ENCODE data around the gene STAB1. TPM values are rescaled to one million over a fixed set of nuclear protein-coding genes. Genes with fewer than 3 reads are reported as not detected.

The STAB1 gene
- total RNA-seq, 1 donor from 2014 or later = not detected

GRCh38 chr3:52523386-52524257, 28.5 kb downstream of the STAB1 start:
- TF ChIP-seq EZH2phosphoT487 (IDR thresholded peaks at IDR 0.05) (no peak), EZH2 (IDR thresholded peaks at IDR 0.05) (no peak), CTCF (IDR thresholded peaks at IDR 0.05) (no peak)
- Mint-ChIP-seq H3K36me3 (peaks cover 10% of the 10 kb centered on the region), H3K27ac (no peak overlapping the region), H3K27me3 (ENCODE audit: insufficient read depth, low read depth) (no peaks in the 10 kb centered on the region), H3K4me3 (peak overlapping the region; percentile 30), H3K9me3 (no peaks in the 10 kb centered on the region), H3K4me1 (peaks cover 13% of the 10 kb centered on the region)
- no peak overlapping the region for H3K4me2 ChIP-seq
- H3K4me3 ChIP-seq = no peak overlapping the region
- H3K9me3 ChIP-seq (ENCODE audit: low read depth) = no peaks in the 10 kb centered on the region
- no peaks in the 10 kb centered on the region for H3K4me1 ChIP-seq
- no peaks in the 10 kb centered on the region for H3K36me3 ChIP-seq
- no peak overlapping the region for H3K9ac ChIP-seq
- no peaks in the 10 kb centered on the region for H3K79me2 ChIP-seq (ENCODE audit: low read depth)
- H3K27me3 ChIP-seq = no peaks in the 10 kb centered on the region
- no peak overlapping the region for H3K27ac ChIP-seq
- H3F3A ChIP-seq (ENCODE audit: low read depth) = no peaks in the 10 kb centered on the region
- H4K20me1 ChIP-seq (ENCODE audit: low read depth) = peaks cover 12% of the 10 kb centered on the region
- H2AFZ ChIP-seq (replicated peaks) = no peak overlapping the region
- no peak for DNase-seq (ENCODE audit: low spot score)

DNA sequence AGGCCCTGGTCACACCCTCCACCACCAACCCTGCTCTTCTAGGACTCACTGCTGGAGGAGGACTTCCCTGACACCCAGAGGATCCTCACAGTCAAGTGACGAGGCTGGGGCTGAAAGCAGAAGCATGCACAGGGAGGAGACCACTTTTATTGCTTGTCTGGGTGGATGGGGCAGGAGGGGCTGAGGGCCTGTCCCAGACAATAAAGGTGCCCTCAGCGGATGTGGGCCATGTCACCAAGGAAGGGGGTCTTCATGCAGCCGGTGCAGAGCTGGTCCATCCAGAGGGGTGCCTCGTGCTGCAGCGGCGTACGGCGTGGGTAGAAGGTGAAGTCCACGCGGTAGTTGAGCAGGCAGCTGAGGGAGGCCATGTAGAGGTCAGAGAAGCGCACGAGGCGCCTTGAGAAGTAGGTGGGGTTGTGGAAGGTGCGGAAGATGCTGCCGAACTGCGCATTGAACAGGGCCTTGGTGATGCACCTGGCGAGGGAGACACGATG, 29.2 kb downstream of the STAB1 start:
- TF ChIP-seq EZH2 (IDR thresholded peaks at IDR 0.05) = no peak
- TF ChIP-seq CTCF (IDR thresholded peaks at IDR 0.05) = no peak
- no peak for TF ChIP-seq EZH2phosphoT487 (IDR thresholded peaks at IDR 0.05)
- H3K27me3 Mint-ChIP-seq (ENCODE audit: insufficient read depth, low read depth) = no peaks in the 10 kb centered on the region
- Histone ChIP-seq H3K4me2 (no peak overlapping the region), H3K79me2 (ENCODE audit: low read depth) (no peaks in the 10 kb centered on the region), H3K27ac (no peak overlapping the region), H2AFZ (replicated peaks) (no peak overlapping the region), H3K36me3 (no peaks in the 10 kb centered on the region), H3K9ac (no peak overlapping the region), H3K4me1 (no peaks in the 10 kb centered on the region), H3K4me3 (no peak overlapping the region), H3K27me3 (no peaks in the 10 kb centered on the region), H4K20me1 (ENCODE audit: low read depth) (peaks cover 19% of the 10 kb centered on the region), H3K9me3 (ENCODE audit: low read depth) (no peaks in the 10 kb centered on the region), H3F3A (ENCODE audit: low read depth) (no peaks in the 10 kb centered on the region)
- H3K36me3 Mint-ChIP-seq = peaks cover 12% of the 10 kb centered on the region
- no peak overlapping the region for H3K27ac Mint-ChIP-seq
- no peak for DNase-seq (ENCODE audit: low spot score)
- peaks cover 13% of the 10 kb centered on the region for H3K4me1 Mint-ChIP-seq
- H3K4me3 Mint-ChIP-seq = peak overlapping the region; percentile 30
- H3K9me3 Mint-ChIP-seq = no peaks in the 10 kb centered on the region

DNA sequence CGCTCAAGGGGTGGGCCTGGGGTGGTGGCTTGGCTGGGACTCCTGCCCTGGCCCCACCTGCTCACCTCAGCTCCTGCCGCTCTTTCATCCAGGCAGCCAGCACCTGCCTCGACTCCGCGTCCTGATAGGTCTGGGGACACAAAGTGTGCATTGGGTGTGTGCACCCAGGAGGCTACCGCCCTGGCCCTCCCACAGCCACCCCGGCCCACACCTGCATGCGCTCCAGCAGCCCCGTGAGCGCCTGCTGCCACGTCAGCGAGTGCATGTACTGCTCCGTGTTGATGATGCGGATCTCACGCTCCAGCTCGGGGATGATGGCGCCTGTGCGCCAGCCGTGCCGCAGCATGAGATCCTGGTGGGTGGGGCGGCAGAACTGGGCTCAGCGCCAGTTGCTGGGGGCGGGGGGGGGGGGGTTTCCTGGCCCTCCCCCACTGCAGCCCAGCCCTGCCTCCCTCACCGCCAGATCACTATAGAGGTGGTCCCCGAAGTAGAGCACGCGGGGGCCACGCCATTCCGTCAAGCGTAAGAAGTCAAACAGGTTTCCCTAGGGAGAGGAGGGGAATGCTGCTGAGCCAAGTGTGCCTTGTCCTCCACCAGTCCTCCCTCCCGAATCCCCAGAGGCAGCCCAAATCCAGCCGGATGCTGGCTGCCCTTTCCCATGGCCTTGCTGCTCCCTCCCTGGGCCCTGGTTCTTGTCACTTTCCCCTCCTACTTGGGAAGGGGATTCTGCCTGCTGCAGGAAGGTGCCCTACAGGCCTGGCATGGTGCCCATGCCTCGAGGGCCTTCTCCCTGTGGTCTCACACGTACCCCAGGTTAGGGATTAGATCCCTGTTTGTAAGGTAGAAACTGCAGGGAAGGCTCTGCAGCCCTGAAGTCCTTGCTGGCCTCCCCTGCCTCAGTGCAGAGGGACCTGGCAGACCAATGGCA, 29.9 kb downstream of the STAB1 start:
- Histone ChIP-seq H3K27ac (no peak overlapping the region), H3K27me3 (no peaks in the 10 kb centered on the region), H3K4me2 (no peak overlapping the region), H3K9me3 (ENCODE audit: low read depth) (no peaks in the 10 kb centered on the region), H3K4me3 (no peak overlapping the region), H3K79me2 (ENCODE audit: low read depth) (peaks cover 6% of the 10 kb centered on the region), H2AFZ (replicated peaks) (no peak overlapping the region), H4K20me1 (ENCODE audit: low read depth) (peaks cover 26% of the 10 kb centered on the region), H3K4me1 (no peaks in the 10 kb centered on the region), H3K36me3 (no peaks in the 10 kb centered on the region), H3K9ac (no peak overlapping the region), H3F3A (ENCODE audit: low read depth) (no peaks in the 10 kb centered on the region)
- DNase-seq (ENCODE audit: low spot score) = no peak
- H3K4me1 Mint-ChIP-seq = peaks cover 15% of the 10 kb centered on the region
- no peak for TF ChIP-seq EZH2 (IDR thresholded peaks at IDR 0.05)
- no peak for TF ChIP-seq CTCF (IDR thresholded peaks at IDR 0.05)
- no peak for TF ChIP-seq EZH2phosphoT487 (IDR thresholded peaks at IDR 0.05)
- no peaks in the 10 kb centered on the region for H3K9me3 Mint-ChIP-seq
- H3K36me3 Mint-ChIP-seq = peaks cover 12% of the 10 kb centered on the region
- no peak overlapping the region for H3K27ac Mint-ChIP-seq
- H3K27me3 Mint-ChIP-seq (ENCODE audit: insufficient read depth, low read depth) = peaks cover 4% of the 10 kb centered on the region
- H3K4me3 Mint-ChIP-seq = no peak overlapping the region

Data from neural progenitor cell (in vitro differentiated cells).